ENCODE measurements around the gene SDC3.

SDC3 gene

DNA sequence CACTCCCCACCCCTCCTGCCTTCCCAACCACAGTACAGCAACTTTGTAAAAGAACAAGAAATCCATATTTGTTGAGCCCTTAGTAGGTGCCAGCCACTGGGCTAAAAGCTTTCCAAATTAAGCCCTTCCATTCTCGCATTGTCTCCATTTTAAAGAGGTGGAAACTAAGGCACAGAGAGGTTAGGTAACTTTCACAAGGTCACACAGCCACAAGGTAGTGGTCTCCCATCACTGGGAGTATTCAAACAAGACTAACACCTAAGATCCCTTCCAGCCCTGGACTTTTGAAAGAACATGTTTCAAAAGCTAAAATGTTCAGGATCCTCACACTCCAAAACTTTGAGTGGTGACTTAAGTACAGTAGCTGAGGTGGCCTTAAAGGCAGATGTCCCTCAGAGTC, 3.2 kb downstream of the SDC3 start:
- Histone ChIP-seq H3K14ac (ENCODE audit: low read length in 2 of 2) (no peak overlapping the region), H3K18ac (ENCODE audit: low read depth in 1 of 2, low read length in 2 of 2) (peak overlapping the region in 1 of 2 experiments; percentile 25), H3K36me3 (ENCODE audit: control insufficient read depth in 1 of 2, insufficient read depth in 2 of 2, low read depth in 1 of 2, low read length in 2 of 2) (peaks cover 0 to 3% of the 10 kb centered on the region in 2 experiments), H3K79me1 (replicated peaks; ENCODE audit: low read length, poor library complexity, severe bottlenecking) (peaks cover 24% of the 10 kb centered on the region), H2BK15ac (ENCODE audit: low read depth, poor library complexity, severe bottlenecking) (peak overlapping the region; percentile 60), H3K4me2 (ENCODE audit: low read length, poor library complexity, severe bottlenecking) (no peak overlapping the region), H3K27me3 (ENCODE audit: control insufficient read depth in 1 of 2, insufficient read depth in 1 of 2, low read length in 2 of 2) (peaks cover 0 to 6% of the 10 kb centered on the region in 2 experiments), H2AK5ac (ENCODE audit: low read length, severe bottlenecking) (no peak overlapping the region), H2BK5ac (ENCODE audit: low read depth, low read length, poor library complexity, severe bottlenecking) (no peak overlapping the region), H3K9me3 (ENCODE audit: control insufficient read depth, low read length) (no peaks in the 10 kb centered on the region), H4K91ac (ENCODE audit: low read length) (no peak overlapping the region), H3K4ac (ENCODE audit: low read depth in 1 of 2, low read length in 2 of 2) (no peak overlapping the region), H4K8ac (ENCODE audit: low read length) (no peak overlapping the region), H3K23ac (ENCODE audit: low read length in 2 of 2) (no peak overlapping the region), H3K4me1 (ENCODE audit: control insufficient read depth, insufficient read depth, low read depth, low read length) (peaks cover 39% of the 10 kb centered on the region), H2AFZ (ENCODE audit: low read depth, low read length) (no peak overlapping the region), H2BK12ac (ENCODE audit: low read length in 2 of 2) (no peak overlapping the region), H2BK120ac (ENCODE audit: low read depth, low read length) (no peak overlapping the region), H3K27ac (ENCODE audit: low read length, poor library complexity, severe bottlenecking) (no peak overlapping the region), H3K9ac (ENCODE audit: low read length) (no peak overlapping the region), H3K4me3 (ENCODE audit: insufficient read depth in 1 of 2, low read depth in 1 of 2, low read length in 2 of 2) (no peak overlapping the region)
- WGBS, result 100% methylated on average over 1 of the region's 1 CpG
- no peak for DNase-seq

DNA sequence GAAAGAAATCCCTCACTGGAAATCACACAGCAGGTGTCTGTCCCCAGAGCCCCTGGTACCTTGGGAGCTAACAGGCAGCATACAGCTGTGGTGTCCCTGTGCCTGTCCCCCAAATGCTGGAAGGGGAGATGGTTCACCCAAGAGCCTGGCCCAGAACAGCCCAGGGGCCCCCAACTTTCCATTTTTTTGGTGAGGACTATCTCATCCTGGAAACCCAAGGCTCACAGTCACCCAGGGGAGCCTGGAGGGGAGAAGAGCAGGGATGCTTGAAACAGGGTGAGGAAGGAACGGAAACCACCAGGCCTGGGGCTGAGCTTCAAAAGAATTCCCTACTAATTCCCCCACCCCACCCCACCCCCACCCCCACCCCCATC, 3.6 kb downstream of the SDC3 start:
- Histone ChIP-seq H3K4me1 (ENCODE audit: control insufficient read depth, insufficient read depth, low read depth, low read length) (peaks cover 39% of the 10 kb centered on the region), H3K14ac (ENCODE audit: low read length in 2 of 2) (no peak overlapping the region), H2BK5ac (ENCODE audit: low read depth, low read length, poor library complexity, severe bottlenecking) (no peak overlapping the region), H3K4ac (ENCODE audit: low read depth in 1 of 2, low read length in 2 of 2) (no peak overlapping the region), H3K9me3 (ENCODE audit: control insufficient read depth, low read length) (no peaks in the 10 kb centered on the region), H2AFZ (ENCODE audit: low read depth, low read length) (no peak overlapping the region), H3K27ac (ENCODE audit: low read length, poor library complexity, severe bottlenecking) (no peak overlapping the region), H2AK5ac (ENCODE audit: low read length, severe bottlenecking) (no peak overlapping the region), H3K27me3 (ENCODE audit: control insufficient read depth in 1 of 2, insufficient read depth in 1 of 2, low read length in 2 of 2) (peaks cover 0 to 6% of the 10 kb centered on the region in 2 experiments), H2BK12ac (ENCODE audit: low read length in 2 of 2) (no peak overlapping the region), H4K8ac (ENCODE audit: low read length) (no peak overlapping the region), H3K4me2 (ENCODE audit: low read length, poor library complexity, severe bottlenecking) (no peak overlapping the region), H3K4me3 (ENCODE audit: insufficient read depth in 1 of 2, low read depth in 1 of 2, low read length in 2 of 2) (no peak overlapping the region), H3K36me3 (ENCODE audit: control insufficient read depth in 1 of 2, insufficient read depth in 2 of 2, low read depth in 1 of 2, low read length in 2 of 2) (peaks cover 0 to 3% of the 10 kb centered on the region in 2 experiments), H3K9ac (ENCODE audit: low read length) (no peak overlapping the region), H4K91ac (ENCODE audit: low read length) (no peak overlapping the region), H2BK120ac (ENCODE audit: low read depth, low read length) (no peak overlapping the region), H3K23ac (ENCODE audit: low read length in 2 of 2) (no peak overlapping the region), H3K79me1 (replicated peaks; ENCODE audit: low read length, poor library complexity, severe bottlenecking) (peaks cover 24% of the 10 kb centered on the region), H3K18ac (ENCODE audit: low read depth in 1 of 2, low read length in 2 of 2) (no peak overlapping the region), H2BK15ac (ENCODE audit: low read depth, poor library complexity, severe bottlenecking) (no peak overlapping the region)
- no peak for DNase-seq
- no CpG with 5 or more reads among the region's 1 CpG for WGBS

DNA sequence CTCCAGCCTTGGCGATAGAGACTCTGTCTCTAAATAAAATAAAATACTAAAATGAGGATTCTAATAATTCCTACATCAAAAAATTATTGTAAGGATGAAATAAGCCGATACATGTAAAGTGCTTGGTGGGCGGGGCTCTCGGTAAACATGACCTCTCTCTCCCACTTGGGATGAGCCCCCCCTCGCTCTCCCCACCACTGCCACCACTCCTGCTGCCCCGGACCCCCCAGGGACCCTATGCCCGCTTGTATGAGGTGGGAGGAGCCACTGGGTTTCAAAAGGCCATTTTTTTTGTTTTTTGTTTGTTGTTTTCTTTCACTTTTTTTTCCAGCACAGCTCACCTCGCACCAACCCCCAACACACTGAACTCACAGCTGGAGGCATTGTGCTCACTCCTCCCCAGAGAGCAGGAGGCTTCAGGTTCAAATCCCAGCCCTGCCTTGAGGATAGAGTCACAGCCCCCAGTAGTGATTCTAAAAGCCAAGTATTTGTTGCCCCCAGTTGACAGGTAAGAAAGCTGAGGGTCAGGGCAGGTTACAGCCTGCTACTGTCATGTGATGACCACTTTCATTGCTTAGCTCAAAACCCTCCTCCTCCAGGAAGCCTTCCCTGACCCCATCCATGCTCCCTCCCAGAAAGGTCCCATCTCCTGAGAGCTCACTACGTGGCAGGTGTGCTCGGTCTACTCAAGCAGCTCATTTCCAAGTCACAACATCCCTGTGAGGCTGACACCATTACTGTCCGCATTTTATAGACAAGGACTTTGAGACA, 4.2 kb downstream of the SDC3 start:
- no peak overlapping the region for H3K9ac ChIP-seq (ENCODE audit: low read length)
- 90% methylated on average over 7 of the region's 11 CpGs for WGBS
- no peak overlapping the region for H2BK15ac ChIP-seq (ENCODE audit: low read depth, poor library complexity, severe bottlenecking)
- no peak overlapping the region for H3K18ac ChIP-seq (ENCODE audit: low read depth in 1 of 2, low read length in 2 of 2)
- peaks cover 0 to 3% of the 10 kb centered on the region in 2 experiments for H3K27me3 ChIP-seq (ENCODE audit: control insufficient read depth in 1 of 2, insufficient read depth in 1 of 2, low read length in 2 of 2)
- peaks cover 0 to 3% of the 10 kb centered on the region in 2 experiments for H3K36me3 ChIP-seq (ENCODE audit: control insufficient read depth in 1 of 2, insufficient read depth in 2 of 2, low read depth in 1 of 2, low read length in 2 of 2)
- no peak overlapping the region for H3K4ac ChIP-seq (ENCODE audit: low read depth in 1 of 2, low read length in 2 of 2)
- H3K23ac ChIP-seq (ENCODE audit: low read length in 2 of 2), result no peak overlapping the region
- H3K27ac ChIP-seq (ENCODE audit: low read length, poor library complexity, severe bottlenecking), result no peak overlapping the region
- H3K14ac ChIP-seq (ENCODE audit: low read length in 2 of 2), result no peak overlapping the region
- H4K91ac ChIP-seq (ENCODE audit: low read length), result no peak overlapping the region
- no peak for DNase-seq
- no peak overlapping the region for H4K8ac ChIP-seq (ENCODE audit: low read length)
- no peak overlapping the region for H2BK12ac ChIP-seq (ENCODE audit: low read length in 2 of 2)
- no peak overlapping the region for H2AFZ ChIP-seq (ENCODE audit: low read depth, low read length)
- no peak overlapping the region for H2AK5ac ChIP-seq (ENCODE audit: low read length, severe bottlenecking)
- H2BK120ac ChIP-seq (ENCODE audit: low read depth, low read length), result no peak overlapping the region
- H3K4me1 ChIP-seq (ENCODE audit: control insufficient read depth, insufficient read depth, low read depth, low read length), result peaks cover 34% of the 10 kb centered on the region
- H3K9me3 ChIP-seq (ENCODE audit: control insufficient read depth, low read length), result no peaks in the 10 kb centered on the region
- H3K79me1 ChIP-seq (replicated peaks; ENCODE audit: low read length, poor library complexity, severe bottlenecking), result peaks cover 24% of the 10 kb centered on the region
- H3K4me3 ChIP-seq (ENCODE audit: insufficient read depth in 1 of 2, low read depth in 1 of 2, low read length in 2 of 2), result no peak overlapping the region
- no peak overlapping the region for H2BK5ac ChIP-seq (ENCODE audit: low read depth, low read length, poor library complexity, severe bottlenecking)
- no peak overlapping the region for H3K4me2 ChIP-seq (ENCODE audit: low read length, poor library complexity, severe bottlenecking)

DNA sequence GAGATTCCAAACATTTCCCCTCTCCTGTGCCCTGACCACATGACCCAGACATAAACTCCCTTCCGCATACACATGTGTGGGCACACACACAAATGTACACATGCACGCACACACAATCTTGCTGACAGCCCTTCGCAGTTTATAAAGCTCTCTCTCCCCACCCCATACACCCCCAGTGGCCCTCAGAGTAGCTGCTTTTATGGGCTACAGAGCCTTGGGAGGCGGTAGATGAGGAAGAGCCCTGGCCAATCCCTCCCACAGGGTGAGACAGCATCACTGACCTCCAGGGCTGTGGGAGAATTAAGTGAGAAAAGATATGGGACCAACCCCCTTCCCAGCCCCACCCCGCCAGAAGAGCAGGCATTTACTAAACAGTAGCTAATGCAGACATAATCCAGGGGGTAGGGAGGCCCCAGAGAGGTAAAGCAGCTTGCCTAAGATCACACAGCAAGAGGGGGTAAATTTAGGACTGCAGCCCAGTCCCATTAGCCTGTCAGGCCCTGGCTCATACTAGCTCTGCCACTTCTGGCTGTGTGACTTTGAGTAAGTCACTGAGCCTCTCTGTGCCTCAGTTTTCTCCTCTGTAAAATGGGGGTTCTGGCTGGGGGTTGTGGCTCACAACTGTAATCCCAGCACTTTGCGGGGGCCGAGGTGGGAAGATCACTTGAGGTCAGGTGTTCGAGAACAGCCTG, 5.1 kb downstream of the SDC3 start:
- no peaks in the 10 kb centered on the region for H3K9me3 ChIP-seq (ENCODE audit: control insufficient read depth, low read length)
- H2AFZ ChIP-seq (ENCODE audit: low read depth, low read length), result no peak overlapping the region
- no peak overlapping the region for H4K91ac ChIP-seq (ENCODE audit: low read length)
- no peak overlapping the region for H3K9ac ChIP-seq (ENCODE audit: low read length)
- no peak overlapping the region for H2BK15ac ChIP-seq (ENCODE audit: low read depth, poor library complexity, severe bottlenecking)
- H3K4me2 ChIP-seq (ENCODE audit: low read length, poor library complexity, severe bottlenecking), result no peak overlapping the region
- no peak overlapping the region for H3K18ac ChIP-seq (ENCODE audit: low read depth in 1 of 2, low read length in 2 of 2)
- DNase-seq, result peak; percentile 63
- 66% methylated on average over 3 of the region's 8 CpGs for WGBS
- H2BK5ac ChIP-seq (ENCODE audit: low read depth, low read length, poor library complexity, severe bottlenecking), result no peak overlapping the region
- no peak overlapping the region for H2AK5ac ChIP-seq (ENCODE audit: low read length, severe bottlenecking)
- H3K36me3 ChIP-seq (ENCODE audit: control insufficient read depth in 1 of 2, insufficient read depth in 2 of 2, low read depth in 1 of 2, low read length in 2 of 2), result peaks cover 0 to 3% of the 10 kb centered on the region in 2 experiments
- no peaks in the 10 kb centered on the region for H3K27me3 ChIP-seq (ENCODE audit: control insufficient read depth in 1 of 2, insufficient read depth in 1 of 2, low read length in 2 of 2)
- H3K4ac ChIP-seq (ENCODE audit: low read depth in 1 of 2, low read length in 2 of 2), result no peak overlapping the region
- no peak overlapping the region for H3K27ac ChIP-seq (ENCODE audit: low read length, poor library complexity, severe bottlenecking)
- H3K14ac ChIP-seq (ENCODE audit: low read length in 2 of 2), result no peak overlapping the region
- peak overlapping the region in 1 of 2 experiments; percentile 41 for H3K23ac ChIP-seq (ENCODE audit: low read length in 2 of 2)
- H3K4me3 ChIP-seq (ENCODE audit: insufficient read depth in 1 of 2, low read depth in 1 of 2, low read length in 2 of 2), result no peak overlapping the region
- no peak overlapping the region for H2BK120ac ChIP-seq (ENCODE audit: low read depth, low read length)
- peaks cover 30% of the 10 kb centered on the region for H3K4me1 ChIP-seq (ENCODE audit: control insufficient read depth, insufficient read depth, low read depth, low read length)
- H2BK12ac ChIP-seq (ENCODE audit: low read length in 2 of 2), result peak overlapping the region in 1 of 2 experiments; percentile 45
- H4K8ac ChIP-seq (ENCODE audit: low read length), result no peak overlapping the region
- H3K79me1 ChIP-seq (replicated peaks; ENCODE audit: low read length, poor library complexity, severe bottlenecking), result peaks cover 26% of the 10 kb centered on the region

Measured in mesenchymal stem cell (in vitro differentiated cells and primary cell).